Measurements from ENCODE around the gene ASB7. TPM values are rescaled to one million over a fixed set of nuclear protein-coding genes. Genes with fewer than 3 reads are reported as not detected.

Gene ASB7
- total RNA-seq, 1 experiment from 2014 or later, result 14.5 TPM

DNA sequence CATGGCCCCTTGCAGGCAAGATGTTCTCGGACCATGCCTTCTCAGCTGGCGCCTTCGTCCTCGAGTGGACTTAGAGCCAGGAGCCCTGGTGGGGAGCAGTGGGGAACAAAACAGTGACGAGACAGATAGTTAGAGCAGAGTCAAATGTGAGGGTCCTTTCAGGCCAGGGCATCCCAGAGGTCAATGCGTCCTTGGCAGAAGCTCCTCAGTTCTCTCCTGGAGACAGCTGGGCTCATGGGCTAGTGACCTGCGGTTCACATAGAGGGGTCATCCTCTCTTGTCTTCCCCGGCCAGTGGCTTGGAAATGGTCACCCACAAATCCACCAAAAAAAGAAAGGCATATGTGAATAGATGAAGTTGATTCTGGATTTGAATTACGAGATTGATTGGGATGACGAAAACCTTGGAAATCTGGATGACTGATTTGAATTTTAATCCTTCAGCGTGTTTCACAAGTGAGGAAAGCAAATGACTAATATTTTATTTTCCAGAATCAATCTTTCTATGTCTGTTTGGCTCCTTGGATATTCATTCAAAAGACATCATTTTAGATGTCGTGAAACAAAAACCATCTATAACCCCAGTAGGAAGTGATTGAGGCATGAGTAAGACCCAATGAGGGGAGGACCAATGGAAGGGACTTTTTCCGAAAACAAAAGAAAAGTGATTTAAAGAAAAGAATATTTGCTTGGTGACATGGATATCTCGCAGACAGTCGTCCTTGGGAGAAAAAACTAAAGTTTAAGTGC lies 84.5 kb downstream of the ASB7 start:
- H3K36me3 ChIP-seq (ENCODE audit: insufficient read depth, low read length, poor library complexity, severe bottlenecking), result no peaks in the 10 kb centered on the region
- no peak for TF ChIP-seq EZH2 (IDR thresholded peaks at IDR 0.05; ENCODE audit: borderline replicate concordance, low read depth, low read length, poor library complexity, severe bottlenecking)
- TF ChIP-seq, protein P1, sequence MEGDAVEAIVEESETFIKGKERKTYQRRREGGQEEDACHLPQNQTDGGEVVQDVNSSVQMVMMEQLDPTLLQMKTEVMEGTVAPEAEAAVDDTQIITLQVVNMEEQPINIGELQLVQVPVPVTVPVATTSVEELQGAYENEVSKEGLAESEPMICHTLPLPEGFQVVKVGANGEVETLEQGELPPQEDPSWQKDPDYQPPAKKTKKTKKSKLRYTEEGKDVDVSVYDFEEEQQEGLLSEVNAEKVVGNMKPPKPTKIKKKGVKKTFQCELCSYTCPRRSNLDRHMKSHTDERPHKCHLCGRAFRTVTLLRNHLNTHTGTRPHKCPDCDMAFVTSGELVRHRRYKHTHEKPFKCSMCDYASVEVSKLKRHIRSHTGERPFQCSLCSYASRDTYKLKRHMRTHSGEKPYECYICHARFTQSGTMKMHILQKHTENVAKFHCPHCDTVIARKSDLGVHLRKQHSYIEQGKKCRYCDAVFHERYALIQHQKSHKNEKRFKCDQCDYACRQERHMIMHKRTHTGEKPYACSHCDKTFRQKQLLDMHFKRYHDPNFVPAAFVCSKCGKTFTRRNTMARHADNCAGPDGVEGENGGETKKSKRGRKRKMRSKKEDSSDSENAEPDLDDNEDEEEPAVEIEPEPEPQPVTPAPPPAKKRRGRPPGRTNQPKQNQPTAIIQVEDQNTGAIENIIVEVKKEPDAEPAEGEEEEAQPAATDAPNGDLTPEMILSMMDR (conservative IDR thresholded peaks at IDR 0.05; ENCODE audit: low read depth, low read length), result no peak
- H3K4me1 ChIP-seq (ENCODE audit: insufficient read depth, low read length, poor library complexity, severe bottlenecking), result no peaks in the 10 kb centered on the region
- no peak overlapping the region for H3K27ac ChIP-seq (ENCODE audit: low read depth, low read length, poor library complexity, severe bottlenecking)
- ChIA-PET POLR2A (ENCODE audit: low non-redundant PET) (no interaction called here), CTCF (no interaction called here)
- no peak overlapping the region for H3K4me3 ChIP-seq (ENCODE audit: low read depth, low read length, poor library complexity, severe bottlenecking)
- no peak for DNase-seq (ENCODE audit: low spot score)
- H3K27me3 ChIP-seq (replicated peaks; ENCODE audit: insufficient read depth, low read depth, low read length, poor library complexity), result no peaks in the 10 kb centered on the region
- no TSS peak for BruUV-seq (replicated peaks)
- H3K9me3 ChIP-seq (ENCODE audit: low read depth, low read length, poor library complexity, severe bottlenecking), result no peaks in the 10 kb centered on the region
- intact Hi-C loops (cut with micrococcal nuclease; ENCODE audit: unreplicated experiment), result no loop called here

DNA sequence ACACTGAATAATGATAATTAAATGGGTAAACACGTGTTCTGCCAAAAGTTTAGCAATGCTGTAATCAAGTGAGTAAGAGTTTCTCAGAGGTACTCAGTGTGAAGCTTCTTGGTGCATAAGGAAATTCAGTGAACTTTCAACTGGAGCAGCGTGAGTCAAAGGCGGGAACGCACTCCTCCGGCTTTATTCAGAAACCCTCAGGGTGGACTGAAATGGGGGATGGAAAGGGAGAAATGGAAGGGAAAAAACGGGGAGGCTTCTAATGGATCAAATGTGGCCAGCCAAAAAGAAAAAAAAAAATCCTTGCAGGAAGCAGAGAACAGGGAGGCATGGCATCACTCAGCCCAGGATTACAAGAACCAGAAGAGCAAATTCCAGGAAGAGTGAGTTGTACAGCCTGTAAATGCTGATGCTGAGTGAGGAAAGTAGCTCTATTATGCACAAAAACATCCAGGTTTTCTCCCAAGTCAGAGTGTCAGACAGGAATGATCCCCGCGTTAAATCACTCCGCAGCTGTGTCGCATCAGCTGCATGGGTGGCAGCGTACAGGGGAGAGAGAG lies 85.3 kb downstream of the ASB7 start:
- CTCF ChIA-PET, result no interaction called here
- intact Hi-C loops (cut with micrococcal nuclease; ENCODE audit: unreplicated experiment), result no loop called here
- DNase-seq (ENCODE audit: low spot score), result no peak

GRCh38 chr15:100688549-100689120 lies 86.2 kb downstream of the ASB7 start:
- BruUV-seq (replicated peaks), result no TSS peak
- intact Hi-C loops (cut with micrococcal nuclease; ENCODE audit: unreplicated experiment), result no loop called here
- no peak overlapping the region for H3K27ac ChIP-seq (ENCODE audit: low read depth, low read length, poor library complexity, severe bottlenecking)
- H3K9me3 ChIP-seq (ENCODE audit: low read depth, low read length, poor library complexity, severe bottlenecking), result no peaks in the 10 kb centered on the region
- H3K4me1 ChIP-seq (ENCODE audit: insufficient read depth, low read length, poor library complexity, severe bottlenecking), result no peaks in the 10 kb centered on the region
- TF ChIP-seq, protein P1 (conservative IDR thresholded peaks at IDR 0.05; ENCODE audit: low read depth, low read length), result no peak
- no peak for TF ChIP-seq EZH2 (IDR thresholded peaks at IDR 0.05; ENCODE audit: borderline replicate concordance, low read depth, low read length, poor library complexity, severe bottlenecking)
- no peaks in the 10 kb centered on the region for H3K27me3 ChIP-seq (replicated peaks; ENCODE audit: insufficient read depth, low read depth, low read length, poor library complexity)
- H3K4me3 ChIP-seq (ENCODE audit: low read depth, low read length, poor library complexity, severe bottlenecking), result no peak overlapping the region
- no peaks in the 10 kb centered on the region for H3K36me3 ChIP-seq (ENCODE audit: insufficient read depth, low read length, poor library complexity, severe bottlenecking)
- no peak for DNase-seq (ENCODE audit: low spot score)
- CTCF ChIA-PET, result no interaction called here
- POLR2A ChIA-PET (ENCODE audit: low non-redundant PET), result no interaction called here

More for the DNA sequence above, 85.3 kb downstream of the ASB7 start:
- no peaks in the 10 kb centered on the region for H3K4me1 ChIP-seq (ENCODE audit: insufficient read depth, low read length, poor library complexity, severe bottlenecking)
- TF ChIP-seq, protein P1 (conservative IDR thresholded peaks at IDR 0.05; ENCODE audit: low read depth, low read length), result no peak
- TF ChIP-seq EZH2 (IDR thresholded peaks at IDR 0.05; ENCODE audit: borderline replicate concordance, low read depth, low read length, poor library complexity, severe bottlenecking), result no peak
- no peak overlapping the region for H3K27ac ChIP-seq (ENCODE audit: low read depth, low read length, poor library complexity, severe bottlenecking)
- no TSS peak for BruUV-seq (replicated peaks)
- no peaks in the 10 kb centered on the region for H3K27me3 ChIP-seq (replicated peaks; ENCODE audit: insufficient read depth, low read depth, low read length, poor library complexity)
- no peaks in the 10 kb centered on the region for H3K36me3 ChIP-seq (ENCODE audit: insufficient read depth, low read length, poor library complexity, severe bottlenecking)
- no peaks in the 10 kb centered on the region for H3K9me3 ChIP-seq (ENCODE audit: low read depth, low read length, poor library complexity, severe bottlenecking)
- no peak overlapping the region for H3K4me3 ChIP-seq (ENCODE audit: low read depth, low read length, poor library complexity, severe bottlenecking)
- POLR2A ChIA-PET (ENCODE audit: low non-redundant PET), result no interaction called here

Data from A673 (cell line).